ENCODE results near the gene ANGEL1. TPM values are rescaled to one million over a fixed set of nuclear protein-coding genes. Genes with fewer than 3 reads are reported as not detected.

ANGEL1 gene
- total RNA-seq, 1 experiment from 2014 or later: 19.1 TPM

- Histone ChIP-seq H3K27me3 (ENCODE audit: control insufficient read depth, insufficient read depth, low read length) (peaks cover 8% of the 10 kb centered on the region; the same call in 1 of the 2 replicates), H3K4me1 (ENCODE audit: control insufficient read depth, insufficient read depth, low read length) (no peaks in the 10 kb centered on the region), H3K27ac (ENCODE audit: low read length) (no peak overlapping the region), H3K9me3 (ENCODE audit: control insufficient read depth, insufficient read depth, low read depth, low read length) (no peaks in the 10 kb centered on the region), H3K36me3 (ENCODE audit: control insufficient read depth, insufficient read depth, low read length) (no peaks in the 10 kb centered on the region), H3K4me3 (ENCODE audit: low read depth in 2 of 2, low read length in 2 of 2) (no peak overlapping the region)
- ChIA-PET CTCF (no interaction called here), POLR2A (interaction anchor here (0.6 kb wide), 1 partner anchor 54 kb away, joined by 3 read pairs; no protein-coding TSS in a partner anchor)
- intact Hi-C loops (cut with micrococcal nuclease; ENCODE audit: unreplicated experiment) (no loop called here), in situ Hi-C loops (cut with HindIII; ENCODE audit: low pct_unique_long_range_greater_than_20kb, low sequenced_read_pairs) (no loop called here)
- no TSS peak for BruUV-seq (replicated peaks)
- ATAC-seq: no peak
- TF ChIP-seq SIN3A (IDR thresholded peaks at IDR 0.05; ENCODE audit: borderline replicate concordance, insufficient read depth, low read depth, low read length) (no peak), POLR2AphosphoS5 (IDR thresholded peaks at IDR 0.05; ENCODE audit: low read depth, low read length) (no peak)
- no peak for DNase-seq (ENCODE audit: low read depth, low spot score)
Measured at GRCh38 chr14:76834241-76834661, 21.6 kb upstream of the ANGEL1 start.

- Histone ChIP-seq H3K36me3 (ENCODE audit: control insufficient read depth, insufficient read depth, low read length) (no peaks in the 10 kb centered on the region), H3K9me3 (ENCODE audit: control insufficient read depth, insufficient read depth, low read depth, low read length) (no peaks in the 10 kb centered on the region), H3K4me3 (ENCODE audit: low read depth in 2 of 2, low read length in 2 of 2) (no peak overlapping the region), H3K27me3 (ENCODE audit: control insufficient read depth, insufficient read depth, low read length) (peaks cover 2% of the 10 kb centered on the region; the same call in 1 of the 2 replicates), H3K27ac (ENCODE audit: low read length) (no peak overlapping the region), H3K4me1 (ENCODE audit: control insufficient read depth, insufficient read depth, low read length) (no peaks in the 10 kb centered on the region)
- intact Hi-C loops (cut with micrococcal nuclease; ENCODE audit: unreplicated experiment) (no loop called here), in situ Hi-C loops (cut with HindIII; ENCODE audit: low pct_unique_long_range_greater_than_20kb, low sequenced_read_pairs) (no loop called here)
- no peak for TF ChIP-seq POLR2AphosphoS5 (IDR thresholded peaks at IDR 0.05; ENCODE audit: low read depth, low read length)
- TF ChIP-seq REST (IDR thresholded peaks at IDR 0.05; ENCODE audit: insufficient read depth in 1 of 2, low read depth in 2 of 2, low read length in 1 of 2): no peak
- TF ChIP-seq SIN3A (IDR thresholded peaks at IDR 0.05; ENCODE audit: borderline replicate concordance, insufficient read depth, low read depth, low read length): no peak
- no peak for TF ChIP-seq CTCF (IDR thresholded peaks at IDR 0.05)
- ATAC-seq (no peak), DNase-seq (ENCODE audit: low read depth, low spot score) (no peak)
- CTCF ChIA-PET: no interaction called here
- no TSS peak for BruUV-seq (replicated peaks)
- POLR2A ChIA-PET: no interaction called here
Measured at GRCh38 chr14:76833011-76833410, 20.3 kb upstream of the ANGEL1 start.

GRCh38 chr14:76832503-76832988, 19.9 kb upstream of the ANGEL1 start:
- no peak overlapping the region for H3K4me3 ChIP-seq (ENCODE audit: low read depth in 2 of 2, low read length in 2 of 2)
- ATAC-seq (no peak), DNase-seq (ENCODE audit: low read depth, low spot score) (no peak)
- no peaks in the 10 kb centered on the region for H3K36me3 ChIP-seq (ENCODE audit: control insufficient read depth, insufficient read depth, low read length)
- in situ Hi-C loops (cut with HindIII; ENCODE audit: low pct_unique_long_range_greater_than_20kb, low sequenced_read_pairs): no loop called here
- no peaks in the 10 kb centered on the region for H3K4me1 ChIP-seq (ENCODE audit: control insufficient read depth, insufficient read depth, low read length)
- no peaks in the 10 kb centered on the region for H3K9me3 ChIP-seq (ENCODE audit: control insufficient read depth, insufficient read depth, low read depth, low read length)
- H3K27me3 ChIP-seq (ENCODE audit: control insufficient read depth, insufficient read depth, low read length): no peaks in the 10 kb centered on the region
- intact Hi-C loops (cut with micrococcal nuclease; ENCODE audit: unreplicated experiment): no loop called here
- H3K27ac ChIP-seq (ENCODE audit: low read length): no peak overlapping the region
- POLR2A ChIA-PET: no interaction called here
- TF ChIP-seq REST (IDR thresholded peaks at IDR 0.05; ENCODE audit: insufficient read depth in 1 of 2, low read depth in 2 of 2, low read length in 1 of 2) (no peak), SIN3A (IDR thresholded peaks at IDR 0.05; ENCODE audit: borderline replicate concordance, insufficient read depth, low read depth, low read length) (no peak)
- BruUV-seq (replicated peaks): no TSS peak
- CTCF ChIA-PET: no interaction called here

Measured in Panc1 (cell line).